HepG2 (cell line): ENCODE data around the gene ACAT2. TPM values are rescaled to one million over a fixed set of nuclear protein-coding genes. Genes with fewer than 3 reads are reported as not detected.

Experiments used
- ARID2 ChIP-seq: sonication (generic); formaldehyde crosslinking; IDR thresholded peaks from 2 replicates; pipeline ENCODE4 v1.8.1; 2022; ENCODE audit warnings: mild to moderate bottlenecking, missing genetic modification reagents, borderline replicate concordance
- ATF7-NPFF ChIP-seq: sonication (generic); formaldehyde crosslinking; IDR thresholded peaks from 2 replicates; pipeline ENCODE4 v1.8.1; 2023; ENCODE audit warnings: mild to moderate bottlenecking, low read depth, missing genetic modification reagents, moderate library complexity
- FLYWCH1 ChIP-seq: sonication (generic); formaldehyde crosslinking; IDR thresholded peaks from 2 replicates; pipeline ENCODE4 v1.8.1; 2023; ENCODE audit warnings: mild to moderate bottlenecking, missing genetic modification reagents
- HDAC2 ChIP-seq: sonication (generic); formaldehyde crosslinking; IDR thresholded peaks from 2 replicates; pipeline ENCODE4 v1.4.0; 2020; ENCODE audit warnings: missing genetic modification reagents
- HOXA3 ChIP-seq: sonication (generic); formaldehyde crosslinking; IDR thresholded peaks from 2 replicates; pipeline ENCODE4 v1.5.0; 2020; ENCODE audit warnings: missing genetic modification reagents
- KAT8 ChIP-seq: IDR thresholded peaks from 2 replicates; pipeline ENCODE4 v1.6.1; 2016; ENCODE audit warnings: missing genetic modification reagents, missing compliant biosample characterization
- KDM5A ChIP-seq: fragments of 200-600 bp; sonication (generic); IDR thresholded peaks from 2 replicates; pipeline ENCODE4 v1.7.0; 2018; ENCODE audit warnings: antibody characterized with exemption, mild to moderate bottlenecking, low read length, borderline replicate concordance
- KLF11 ChIP-seq: IDR thresholded peaks from 2 replicates; pipeline ENCODE4 v1.6.1; 2016; ENCODE audit warnings: missing compliant biosample characterization
- MIER3 ChIP-seq: IDR thresholded peaks from 2 replicates; pipeline ENCODE4 v1.6.1; 2016; ENCODE audit warnings: missing compliant biosample characterization, borderline replicate concordance
- MTF1 ChIP-seq: sonication (generic); formaldehyde crosslinking; IDR thresholded peaks from 2 replicates; pipeline ENCODE4 v1.5.0; 2020; ENCODE audit warnings: missing genetic modification reagents
- NFE2 ChIP-seq: sonication (generic); formaldehyde crosslinking; IDR thresholded peaks from 2 replicates; pipeline ENCODE4 v1.4.0; 2020; ENCODE audit warnings: missing genetic modification reagents
- NFE2L1 ChIP-seq: sonication (generic); formaldehyde crosslinking; IDR thresholded peaks from 2 replicates; pipeline ENCODE4 v1.4.0; 2020; ENCODE audit warnings: missing genetic modification reagents, mild to moderate bottlenecking, borderline replicate concordance
- NKX3-1 ChIP-seq: sonication (generic); formaldehyde crosslinking; IDR thresholded peaks from 2 replicates; pipeline ENCODE4 v1.5.0; 2020; ENCODE audit warnings: missing genetic modification reagents
- TEAD2 ChIP-seq: sonication (generic); formaldehyde crosslinking; IDR thresholded peaks from 2 replicates; pipeline ENCODE4 v1.9.0; 2021; ENCODE audit warnings: missing genetic modification reagents
- XBP1 ChIP-seq: sonication (generic); formaldehyde crosslinking; IDR thresholded peaks from 2 replicates; pipeline ENCODE4 v1.5.0; 2020; ENCODE audit warnings: missing genetic modification reagents
- ZFP36L2 ChIP-seq: sonication (generic); formaldehyde crosslinking; IDR thresholded peaks from 2 replicates; pipeline ENCODE4 v1.4.0; 2020; ENCODE audit warnings: missing genetic modification reagents
- ZNF225 ChIP-seq: sonication (generic); formaldehyde crosslinking; IDR thresholded peaks from 2 replicates; pipeline ENCODE4 v1.4.0; 2020; ENCODE audit warnings: mild to moderate bottlenecking, missing genetic modification reagents
- ZNF354B ChIP-seq: sonication (generic); formaldehyde crosslinking; IDR thresholded peaks from 2 replicates; pipeline ENCODE4 v1.8.0; 2022; ENCODE audit warnings: mild to moderate bottlenecking, missing genetic modification reagents
- ZNF431 ChIP-seq: sonication (generic); formaldehyde crosslinking; IDR thresholded peaks from 2 replicates; pipeline ENCODE4 v1.9.0; 2022; ENCODE audit warnings: missing genetic modification reagents, low read depth, mild to moderate bottlenecking, borderline replicate concordance
- ZNF530 ChIP-seq: sonication (generic); formaldehyde crosslinking; IDR thresholded peaks from 2 replicates; pipeline ENCODE4 v1.5.0; 2020; ENCODE audit warnings: low read depth, mild to moderate bottlenecking, missing genetic modification reagents
- ZNF672 ChIP-seq: sonication (generic); formaldehyde crosslinking; IDR thresholded peaks from 2 replicates; pipeline ENCODE4 v1.8.1; 2022; ENCODE audit warnings: missing genetic modification reagents
- ZNF746 ChIP-seq: sonication (generic); formaldehyde crosslinking; IDR thresholded peaks from 2 replicates; pipeline ENCODE4 v1.8.0; 2022; ENCODE audit warnings: mild to moderate bottlenecking, missing genetic modification reagents
- ZNF879 ChIP-seq: sonication (generic); formaldehyde crosslinking; IDR thresholded peaks from 2 replicates; pipeline ENCODE4 v1.8.1; 2023; ENCODE audit warnings: missing genetic modification reagents
- polyA plus RNA-seq, 8 experiments: library from polyadenylated mRNA; depleted of rRNA in 3 of 8; stranded (reverse) in 7 of 8; unstranded in 1 of 8; fragments of >200 nt; fragmentation: Illumina TruSeq in 4 of 8; extraction: Trizol in 4 of 8; gene quantifications; 2 replicates each; pipeline versions ENCODE4 v1.2.1 to v1.2.3, GENCODE V29; 2011 to 2016; ENCODE audit warnings: low read depth in 4 of 8, missing spikeins in 1 of 8, mixed read lengths in 1 of 8; ENCODE audit not compliant: insufficient read depth in 1 of 8
- total RNA-seq, 5 experiments: library from RNA; depleted of rRNA; stranded (reverse); fragments of >200 nt; fragmentation: Illumina TruSeq; extraction: Trizol; gene quantifications; 2 replicates each; pipeline ENCODE4 v1.2.3, GENCODE V29; 2016; ENCODE audit warnings: low read depth in 1 of 5
- TF ChIP-seq, protein P1 (sequence below): sonication (generic); formaldehyde crosslinking; IDR thresholded peaks from 2 replicates; pipeline ENCODE4 v1.4.0; 2020; ENCODE audit warnings: missing genetic modification reagents, borderline replicate concordance
- TF ChIP-seq, protein P2 (sequence below): sonication (generic); formaldehyde crosslinking; IDR thresholded peaks from 2 replicates; pipeline ENCODE4 v1.4.0; 2020; ENCODE audit warnings: missing genetic modification reagents
- TF ChIP-seq, protein P3 (sequence below): IDR thresholded peaks from 2 replicates; pipeline ENCODE4 v1.6.1; 2016; ENCODE audit warnings: missing compliant biosample characterization, missing genetic modification reagents, borderline replicate concordance

The ACAT2 gene
- total and polyA plus RNA-seq, 2 of the 13 experiments (the other 11 are each of a cell fraction or from before 2014, with no cell fraction given): 121 to 534 TPM

DNA sequence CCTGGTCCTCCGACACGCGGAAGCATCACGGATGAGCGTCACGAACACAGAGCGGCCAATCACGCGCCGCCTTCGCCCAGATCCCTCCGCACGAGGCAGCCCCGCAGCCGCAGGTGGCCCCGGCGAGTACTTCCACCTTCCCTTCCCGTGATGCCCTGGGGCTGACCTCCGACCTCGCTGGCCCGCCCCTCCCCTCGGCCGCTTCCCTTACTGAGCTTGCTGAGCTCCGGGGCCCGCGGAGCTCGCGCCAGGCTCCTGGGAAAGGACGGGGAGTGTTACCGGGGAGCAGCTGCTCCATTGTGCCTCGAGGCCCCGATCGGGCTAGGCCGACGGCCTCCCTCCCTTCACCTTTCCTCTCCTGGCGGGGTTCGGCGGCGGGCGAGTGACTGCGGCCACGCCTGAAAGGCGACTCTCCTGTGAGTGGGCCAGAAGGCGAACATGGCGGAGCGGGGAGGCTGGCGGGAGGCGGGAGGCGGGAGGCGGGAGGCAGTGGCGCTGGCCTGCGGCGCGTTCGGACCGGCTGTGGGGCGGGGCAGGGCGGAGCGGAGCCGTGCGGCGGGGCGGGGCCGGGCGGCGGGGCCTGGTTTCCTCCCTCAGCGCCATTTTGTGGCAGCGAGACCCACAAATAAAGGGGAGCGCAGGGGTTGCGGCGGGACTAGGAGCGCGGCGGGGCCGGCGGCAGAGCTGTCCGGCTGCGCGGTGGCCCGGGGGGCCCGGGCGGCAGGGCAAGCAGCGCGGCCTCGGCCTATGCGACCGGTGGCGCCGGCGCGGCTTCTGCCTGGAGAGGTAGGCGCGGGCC is 34.7 kb upstream of the ACAT2 start, which contains the start of gene WTAP (continued):
- TF ChIP-seq ZNF879: peak; percentile 99
- TF ChIP-seq ZNF354B: 0 out of 2 replicates have a peak, but pooled peaks have one; percentile 85
- peak; percentile 99 for TF ChIP-seq ATF7-NPFF (CRISPR knock-in tag)
- TF ChIP-seq, protein P1, sequence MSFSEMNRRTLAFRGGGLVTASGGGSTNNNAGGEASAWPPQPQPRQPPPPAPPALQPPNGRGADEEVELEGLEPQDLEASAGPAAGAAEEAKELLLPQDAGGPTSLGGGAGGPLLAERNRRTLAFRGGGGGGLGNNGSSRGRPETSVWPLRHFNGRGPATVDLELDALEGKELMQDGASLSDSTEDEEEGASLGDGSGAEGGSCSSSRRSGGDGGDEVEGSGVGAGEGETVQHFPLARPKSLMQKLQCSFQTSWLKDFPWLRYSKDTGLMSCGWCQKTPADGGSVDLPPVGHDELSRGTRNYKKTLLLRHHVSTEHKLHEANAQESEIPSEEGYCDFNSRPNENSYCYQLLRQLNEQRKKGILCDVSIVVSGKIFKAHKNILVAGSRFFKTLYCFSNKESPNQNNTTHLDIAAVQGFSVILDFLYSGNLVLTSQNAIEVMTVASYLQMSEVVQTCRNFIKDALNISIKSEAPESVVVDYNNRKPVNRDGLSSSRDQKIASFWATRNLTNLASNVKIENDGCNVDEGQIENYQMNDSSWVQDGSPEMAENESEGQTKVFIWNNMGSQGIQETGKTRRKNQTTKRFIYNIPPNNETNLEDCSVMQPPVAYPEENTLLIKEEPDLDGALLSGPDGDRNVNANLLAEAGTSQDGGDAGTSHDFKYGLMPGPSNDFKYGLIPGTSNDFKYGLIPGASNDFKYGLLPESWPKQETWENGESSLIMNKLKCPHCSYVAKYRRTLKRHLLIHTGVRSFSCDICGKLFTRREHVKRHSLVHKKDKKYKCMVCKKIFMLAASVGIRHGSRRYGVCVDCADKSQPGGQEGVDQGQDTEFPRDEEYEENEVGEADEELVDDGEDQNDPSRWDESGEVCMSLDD: peak; percentile 87
- TF ChIP-seq MIER3 (CRISPR knock-in tag): peak; percentile 99
- TF ChIP-seq KAT8 (CRISPR knock-in tag): peak; percentile 97
- peak; percentile 94; the same call in 1 of the 2 replicates for TF ChIP-seq NFE2L1
- TF ChIP-seq NKX3-1 (CRISPR knock-in tag): peak; percentile 99
- no peak for TF ChIP-seq FLYWCH1
- peak; percentile 94 for TF ChIP-seq ARID2
- TF ChIP-seq HOXA3 (CRISPR knock-in tag): peak; percentile 99
- TF ChIP-seq, protein P2, sequence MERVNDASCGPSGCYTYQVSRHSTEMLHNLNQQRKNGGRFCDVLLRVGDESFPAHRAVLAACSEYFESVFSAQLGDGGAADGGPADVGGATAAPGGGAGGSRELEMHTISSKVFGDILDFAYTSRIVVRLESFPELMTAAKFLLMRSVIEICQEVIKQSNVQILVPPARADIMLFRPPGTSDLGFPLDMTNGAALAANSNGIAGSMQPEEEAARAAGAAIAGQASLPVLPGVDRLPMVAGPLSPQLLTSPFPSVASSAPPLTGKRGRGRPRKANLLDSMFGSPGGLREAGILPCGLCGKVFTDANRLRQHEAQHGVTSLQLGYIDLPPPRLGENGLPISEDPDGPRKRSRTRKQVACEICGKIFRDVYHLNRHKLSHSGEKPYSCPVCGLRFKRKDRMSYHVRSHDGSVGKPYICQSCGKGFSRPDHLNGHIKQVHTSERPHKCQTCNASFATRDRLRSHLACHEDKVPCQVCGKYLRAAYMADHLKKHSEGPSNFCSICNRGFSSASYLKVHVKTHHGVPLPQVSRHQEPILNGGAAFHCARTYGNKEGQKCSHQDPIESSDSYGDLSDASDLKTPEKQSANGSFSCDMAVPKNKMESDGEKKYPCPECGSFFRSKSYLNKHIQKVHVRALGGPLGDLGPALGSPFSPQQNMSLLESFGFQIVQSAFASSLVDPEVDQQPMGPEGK (CRISPR knock-in tag): peak; percentile 79
- TF ChIP-seq, protein P3, sequence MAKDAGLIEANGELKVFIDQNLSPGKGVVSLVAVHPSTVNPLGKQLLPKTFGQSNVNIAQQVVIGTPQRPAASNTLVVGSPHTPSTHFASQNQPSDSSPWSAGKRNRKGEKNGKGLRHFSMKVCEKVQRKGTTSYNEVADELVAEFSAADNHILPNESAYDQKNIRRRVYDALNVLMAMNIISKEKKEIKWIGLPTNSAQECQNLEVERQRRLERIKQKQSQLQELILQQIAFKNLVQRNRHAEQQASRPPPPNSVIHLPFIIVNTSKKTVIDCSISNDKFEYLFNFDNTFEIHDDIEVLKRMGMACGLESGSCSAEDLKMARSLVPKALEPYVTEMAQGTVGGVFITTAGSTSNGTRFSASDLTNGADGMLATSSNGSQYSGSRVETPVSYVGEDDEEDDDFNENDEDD (CRISPR knock-in tag): peak; percentile 97
- peak; percentile 63 for TF ChIP-seq KDM5A
- TF ChIP-seq KLF11: peak; percentile 99
- TF ChIP-seq ZNF672 (CRISPR knock-in tag): no peak
- TF ChIP-seq XBP1 (CRISPR knock-in tag): peak; percentile 95
- peak; percentile 87 for TF ChIP-seq TEAD2 (CRISPR knock-in tag)
- TF ChIP-seq ZNF530 (CRISPR knock-in tag): no peak; the same call in none of the 2 replicates
- peak; percentile 67; the same call in 1 of the 2 replicates for TF ChIP-seq ZFP36L2
- peak; percentile 96 for TF ChIP-seq ZNF746 (CRISPR knock-in tag)
- TF ChIP-seq HDAC2 (CRISPR knock-in tag): peak; percentile 99
- peak; percentile 94 for TF ChIP-seq ZNF431
- peak; percentile 98 for TF ChIP-seq ZNF225 (CRISPR knock-in tag)
- TF ChIP-seq MTF1: peak; percentile 95
- no peak for TF ChIP-seq NFE2 (CRISPR knock-in tag)
